ENCODE results near the gene AURKAIP1. TPM values are rescaled to one million over a fixed set of nuclear protein-coding genes. Genes with fewer than 3 reads are reported as not detected.

Gene AURKAIP1
- polyA plus RNA-seq, 3 donors from 2014 or later, result 168 to 216 (median 190) TPM

DNA sequence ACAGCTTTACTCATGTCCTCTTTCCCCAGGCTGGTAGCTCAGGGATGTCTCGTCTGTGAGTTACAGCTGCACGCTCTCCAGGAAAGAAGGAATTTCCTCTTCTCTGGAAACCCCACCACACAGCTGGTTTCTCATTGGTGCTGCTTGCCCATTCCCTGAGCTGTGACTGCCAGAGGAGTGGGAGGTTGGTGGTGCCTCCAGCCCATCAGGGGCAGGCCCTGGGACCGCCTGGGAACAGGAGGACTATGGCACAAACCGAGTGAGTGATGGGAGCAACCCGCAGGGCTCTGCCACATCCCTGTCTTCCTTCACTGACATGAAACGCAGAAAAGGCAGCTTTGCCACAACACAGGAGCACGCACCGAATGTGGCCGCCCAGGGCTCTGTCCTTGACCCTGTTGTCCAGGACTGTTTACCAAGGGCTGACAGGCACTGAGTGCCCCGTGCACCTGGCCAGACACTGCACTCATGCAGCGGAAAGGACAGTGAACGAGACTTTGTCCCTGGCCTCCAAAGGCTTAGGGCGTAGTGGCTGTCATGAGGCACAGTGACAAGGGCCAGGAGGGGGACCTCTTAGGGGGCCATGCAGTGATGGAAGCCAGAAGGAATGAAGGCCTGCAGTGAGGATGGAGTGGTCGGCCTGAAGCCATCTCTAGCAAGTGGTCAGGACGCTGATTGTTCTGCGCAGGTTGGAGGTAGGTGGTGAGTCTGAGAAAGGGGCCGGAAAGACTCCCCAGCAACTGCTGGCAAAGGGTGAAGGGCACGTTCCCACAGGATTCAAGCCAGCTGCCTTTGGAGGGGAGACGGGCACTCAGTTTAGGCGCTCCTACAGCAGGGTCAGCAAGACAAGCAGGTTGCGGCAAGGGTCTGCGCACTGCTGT is 25.8 kb upstream of the AURKAIP1 start:
- no peaks in the 10 kb centered on the region for H3K9me3 Mint-ChIP-seq
- peaks cover 42 to 53% of the 10 kb centered on the region in 2 donors for H3K4me1 Mint-ChIP-seq
- peaks cover 7 to 24% (median 10%) of the 10 kb centered on the region in 3 donors for H3K36me3 Mint-ChIP-seq
- no peak for DNase-seq
- peak overlapping the region; percentile 84 to 95 (median 88) for H3K27ac Mint-ChIP-seq
- peaks cover 5 to 20% (median 10%) of the 10 kb centered on the region in 3 donors for H3K27me3 Mint-ChIP-seq (ENCODE audit: low read depth in 3 of 3)
- peak overlapping the region; percentile 85 to 92 (median 88) for H3K4me3 Mint-ChIP-seq

- DNase-seq, result peak; percentile 26 to 42 (median 39)
- H3K27ac Mint-ChIP-seq, result peak overlapping the region; percentile 84 to 95 (median 88)
- no peaks in the 10 kb centered on the region for H3K9me3 Mint-ChIP-seq
- peak overlapping the region; percentile 85 to 92 (median 88) for H3K4me3 Mint-ChIP-seq
- peaks cover 44 to 52% of the 10 kb centered on the region in 2 donors for H3K4me1 Mint-ChIP-seq
- H3K27me3 Mint-ChIP-seq (ENCODE audit: low read depth in 3 of 3), result peaks cover 6 to 20% (median 13%) of the 10 kb centered on the region in 3 donors
- H3K36me3 Mint-ChIP-seq, result peaks cover 12 to 28% (median 15%) of the 10 kb centered on the region in 3 donors
These were observed 25.0 kb upstream of the AURKAIP1 start for GRCh38 chr1:1399872-1400575.

- peak; percentile 98 to 99 (median 99) for DNase-seq
- peaks cover 6 to 18% (median 13%) of the 10 kb centered on the region in 3 donors for H3K27me3 Mint-ChIP-seq (ENCODE audit: low read depth in 3 of 3)
- H3K9me3 Mint-ChIP-seq, result no peaks in the 10 kb centered on the region
- H3K27ac Mint-ChIP-seq, result peak within 1 kb of the TSS; percentile 84 to 95 (median 90)
- peaks cover 46 to 52% of the 10 kb centered on the region in 2 donors for H3K4me1 Mint-ChIP-seq
- H3K4me3 Mint-ChIP-seq, result peak within 1 kb of the TSS; percentile 88 to 92 (median 91)
- peaks cover 12 to 31% (median 17%) of the 10 kb centered on the region in 3 donors for H3K36me3 Mint-ChIP-seq
These were observed 24.3 kb upstream of the AURKAIP1 start, which contains the start of gene CCNL2 for GRCh38 chr1:1399187-1399871. CCNL2 (minus strand) TSS chr1:1399335; CDS start chr1:1399306, 29 bp downstream.

DNA sequence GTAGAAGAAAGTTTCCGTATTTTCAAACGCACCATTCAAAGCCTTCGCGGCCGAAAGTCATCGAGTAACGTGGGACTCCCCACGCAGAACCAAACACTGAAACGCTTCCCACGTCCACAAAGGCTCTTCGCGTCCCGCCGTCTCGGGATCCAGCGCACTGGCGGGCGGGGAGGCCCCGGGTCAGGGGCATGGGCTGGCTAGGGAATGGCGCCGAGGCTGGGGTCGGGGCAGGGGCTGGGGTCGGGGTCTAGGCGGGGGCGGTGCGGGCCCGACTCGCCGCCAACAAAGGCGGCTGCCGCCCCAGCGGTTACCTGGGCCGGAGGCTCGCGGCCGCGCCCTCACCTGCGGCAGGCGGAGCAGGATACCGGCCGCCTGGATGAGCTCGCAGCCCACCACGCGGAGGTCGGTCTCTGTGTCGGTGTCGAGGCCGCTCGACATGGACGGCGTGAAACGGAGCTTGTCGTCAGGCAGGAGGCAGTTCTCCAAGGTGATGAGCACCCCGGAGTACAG is 23.7 kb upstream of the AURKAIP1 start:
- peaks cover 6 to 17% (median 13%) of the 10 kb centered on the region in 3 donors for H3K27me3 Mint-ChIP-seq (ENCODE audit: low read depth in 3 of 3)
- peak overlapping the region; percentile 76 to 95 (median 86) for H3K27ac Mint-ChIP-seq
- no peak for DNase-seq
- H3K36me3 Mint-ChIP-seq, result peaks cover 14 to 31% (median 16%) of the 10 kb centered on the region in 3 donors
- H3K9me3 Mint-ChIP-seq, result no peaks in the 10 kb centered on the region
- peak overlapping the region; percentile 88 to 92 (median 91) for H3K4me3 Mint-ChIP-seq
- H3K4me1 Mint-ChIP-seq, result peaks cover 48 to 51% of the 10 kb centered on the region in 2 donors

GRCh38 chr1:1397839-1398523 is 23.0 kb upstream of the AURKAIP1 start:
- Mint-ChIP-seq H3K27me3 (ENCODE audit: low read depth in 3 of 3) (peaks cover 4 to 15% (median 13%) of the 10 kb centered on the region in 3 donors), H3K27ac (peak overlapping the region; percentile 76 to 93 (median 86)), H3K36me3 (peaks cover 12 to 33% (median 12%) of the 10 kb centered on the region in 3 donors), H3K9me3 (no peaks in the 10 kb centered on the region), H3K4me1 (peaks cover 46 to 48% of the 10 kb centered on the region in 2 donors), H3K4me3 (peak overlapping the region; percentile 87 to 91 (median 88))
- DNase-seq, result no peak

GRCh38 chr1:1395166-1395565 is 20.2 kb upstream of the AURKAIP1 start:
- peaks cover 1 to 11% (median 9%) of the 10 kb centered on the region in 3 donors for H3K27me3 Mint-ChIP-seq (ENCODE audit: low read depth in 3 of 3)
- no peak for DNase-seq
- peak overlapping the region in 2 of 6 donors; percentile 18 to 57 for H3K27ac Mint-ChIP-seq
- peaks cover 24 to 39% (median 29%) of the 10 kb centered on the region in 3 donors for H3K36me3 Mint-ChIP-seq
- H3K4me1 Mint-ChIP-seq, result peaks cover 27 to 42% of the 10 kb centered on the region in 2 donors
- peak overlapping the region in 2 of 5 donors; percentile 3 to 58 for H3K4me3 Mint-ChIP-seq
- no peaks in the 10 kb centered on the region for H3K9me3 Mint-ChIP-seq

GRCh38 chr1:1394116-1394515 is 19.1 kb upstream of the AURKAIP1 start:
- Mint-ChIP-seq H3K4me1 (peaks cover 19 to 34% of the 10 kb centered on the region in 2 donors), H3K36me3 (peaks cover 29 to 48% (median 34%) of the 10 kb centered on the region in 3 donors), H3K27me3 (ENCODE audit: low read depth in 3 of 3) (peaks cover 1 to 5% (median 2%) of the 10 kb centered on the region in 3 donors), H3K9me3 (no peaks in the 10 kb centered on the region), H3K27ac (no peak overlapping the region), H3K4me3 (no peak overlapping the region)
- no peak for DNase-seq

DNA sequence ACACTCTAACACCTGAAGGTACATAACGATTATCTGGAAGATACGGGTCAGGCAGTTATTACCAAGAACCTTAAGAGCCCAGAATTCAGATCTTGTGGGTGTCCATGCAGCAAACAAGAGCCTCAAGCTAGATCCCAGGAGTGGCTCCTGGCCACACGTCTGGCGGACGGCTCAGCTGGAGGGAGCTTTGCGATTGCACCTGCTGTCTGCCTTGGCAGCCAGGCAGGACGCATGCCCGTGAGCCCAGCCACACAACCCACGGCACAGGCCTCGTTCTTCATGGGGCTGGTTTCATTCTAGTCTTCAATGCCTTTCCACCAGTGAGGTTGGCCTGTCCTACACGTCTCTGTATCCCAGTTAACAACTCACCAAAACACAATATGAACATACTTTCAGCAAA is 18.4 kb upstream of the AURKAIP1 start:
- H3K9me3 Mint-ChIP-seq, result no peaks in the 10 kb centered on the region
- peaks cover 18 to 34% of the 10 kb centered on the region in 2 donors for H3K4me1 Mint-ChIP-seq
- no peak overlapping the region for H3K4me3 Mint-ChIP-seq
- peak overlapping the region in 1 of 6 donors; percentile 71 for H3K27ac Mint-ChIP-seq
- no peak for DNase-seq
- H3K27me3 Mint-ChIP-seq (ENCODE audit: low read depth in 3 of 3), result peaks cover 1 to 4% (median 2%) of the 10 kb centered on the region in 3 donors
- H3K36me3 Mint-ChIP-seq, result peaks cover 29 to 49% (median 35%) of the 10 kb centered on the region in 3 donors

DNA sequence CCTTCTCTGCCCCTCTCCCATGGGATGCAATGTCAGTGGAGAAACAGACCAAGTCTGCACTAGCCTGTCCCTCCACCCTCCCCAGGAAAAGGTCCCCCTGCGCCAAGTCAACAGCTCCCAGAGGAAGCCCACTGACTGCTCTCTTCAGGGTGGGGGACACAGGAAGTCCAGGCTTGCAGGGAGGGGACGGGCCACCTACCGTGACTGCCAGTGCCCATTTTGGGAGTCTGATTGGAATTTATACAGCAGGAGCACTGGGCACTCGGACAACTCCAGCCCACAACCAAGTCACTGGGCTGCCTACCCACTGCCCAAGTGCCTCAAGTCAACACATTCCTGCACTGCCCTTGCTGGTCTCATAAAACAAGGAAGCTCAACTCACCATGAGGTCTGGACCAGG is 18.0 kb upstream of the AURKAIP1 start:
- Mint-ChIP-seq H3K9me3 (no peaks in the 10 kb centered on the region), H3K4me3 (no peak overlapping the region), H3K27ac (no peak overlapping the region), H3K36me3 (peaks cover 29 to 53% (median 35%) of the 10 kb centered on the region in 3 donors), H3K27me3 (ENCODE audit: low read depth in 3 of 3) (peaks cover 0 to 3% (median 1%) of the 10 kb centered on the region in 3 donors), H3K4me1 (peaks cover 14 to 30% of the 10 kb centered on the region in 2 donors)
- DNase-seq, result no peak

GRCh38 chr1:1391225-1391624 is 16.2 kb upstream of the AURKAIP1 start:
- no peaks in the 10 kb centered on the region for H3K9me3 Mint-ChIP-seq
- DNase-seq, result no peak
- peaks cover 0 to 6% (median 1%) of the 10 kb centered on the region in 3 donors for H3K27me3 Mint-ChIP-seq (ENCODE audit: low read depth in 3 of 3)
- peaks cover 6 to 26% of the 10 kb centered on the region in 2 donors for H3K4me1 Mint-ChIP-seq
- peaks cover 32 to 67% (median 41%) of the 10 kb centered on the region in 3 donors for H3K36me3 Mint-ChIP-seq
- H3K27ac Mint-ChIP-seq, result peak overlapping the region in 1 of 6 donors; percentile 30
- H3K4me3 Mint-ChIP-seq, result no peak overlapping the region

GRCh38 chr1:1390675-1391074 is 15.7 kb upstream of the AURKAIP1 start:
- Mint-ChIP-seq H3K9me3 (no peaks in the 10 kb centered on the region), H3K36me3 (peaks cover 32 to 69% (median 42%) of the 10 kb centered on the region in 3 donors), H3K4me1 (peaks cover 6 to 24% of the 10 kb centered on the region in 2 donors), H3K27ac (peak overlapping the region in 1 of 6 donors; percentile 30), H3K27me3 (ENCODE audit: low read depth in 3 of 3) (peaks cover 0 to 6% (median 1%) of the 10 kb centered on the region in 3 donors), H3K4me3 (no peak overlapping the region)
- no peak for DNase-seq

DNA sequence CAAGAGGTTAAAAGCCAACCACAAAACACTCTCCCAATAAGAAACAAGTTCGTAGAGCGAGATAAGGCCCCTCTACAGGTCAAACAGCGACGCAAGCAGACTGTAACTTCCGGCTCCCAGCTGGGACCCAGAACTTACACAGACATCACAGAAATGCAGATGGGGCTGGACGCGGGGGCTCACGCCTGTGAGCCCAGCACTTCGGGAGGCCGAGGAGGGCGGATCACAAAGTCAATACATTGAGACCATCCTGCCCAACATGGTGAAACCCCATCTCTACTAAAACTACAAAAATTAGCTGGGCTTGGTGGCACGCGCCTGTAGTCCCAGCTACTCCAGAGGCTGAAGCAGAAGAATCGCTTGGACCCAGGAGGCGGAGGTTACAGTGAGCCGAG is 13.1 kb upstream of the AURKAIP1 start:
- no peak overlapping the region for H3K4me3 Mint-ChIP-seq
- peaks cover 25 to 52% (median 31%) of the 10 kb centered on the region in 3 donors for H3K36me3 Mint-ChIP-seq

More for the DNA sequence above, 13.1 kb upstream of the AURKAIP1 start:
- Mint-ChIP-seq H3K27me3 (ENCODE audit: low read depth in 3 of 3) (peaks cover 0 to 3% (median 0%) of the 10 kb centered on the region in 3 donors), H3K27ac (no peak overlapping the region), H3K4me1 (peaks cover 1 to 7% of the 10 kb centered on the region in 2 donors), H3K9me3 (no peaks in the 10 kb centered on the region)
- DNase-seq, result no peak

All from immature natural killer cell (primary cell).